ENCODE measurements around the gene AFAP1.

- TF ChIP-seq, protein P1, sequence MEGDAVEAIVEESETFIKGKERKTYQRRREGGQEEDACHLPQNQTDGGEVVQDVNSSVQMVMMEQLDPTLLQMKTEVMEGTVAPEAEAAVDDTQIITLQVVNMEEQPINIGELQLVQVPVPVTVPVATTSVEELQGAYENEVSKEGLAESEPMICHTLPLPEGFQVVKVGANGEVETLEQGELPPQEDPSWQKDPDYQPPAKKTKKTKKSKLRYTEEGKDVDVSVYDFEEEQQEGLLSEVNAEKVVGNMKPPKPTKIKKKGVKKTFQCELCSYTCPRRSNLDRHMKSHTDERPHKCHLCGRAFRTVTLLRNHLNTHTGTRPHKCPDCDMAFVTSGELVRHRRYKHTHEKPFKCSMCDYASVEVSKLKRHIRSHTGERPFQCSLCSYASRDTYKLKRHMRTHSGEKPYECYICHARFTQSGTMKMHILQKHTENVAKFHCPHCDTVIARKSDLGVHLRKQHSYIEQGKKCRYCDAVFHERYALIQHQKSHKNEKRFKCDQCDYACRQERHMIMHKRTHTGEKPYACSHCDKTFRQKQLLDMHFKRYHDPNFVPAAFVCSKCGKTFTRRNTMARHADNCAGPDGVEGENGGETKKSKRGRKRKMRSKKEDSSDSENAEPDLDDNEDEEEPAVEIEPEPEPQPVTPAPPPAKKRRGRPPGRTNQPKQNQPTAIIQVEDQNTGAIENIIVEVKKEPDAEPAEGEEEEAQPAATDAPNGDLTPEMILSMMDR (conservative IDR thresholded peaks at IDR 0.05; ENCODE audit: low read length) = no peak
- no peak for TF ChIP-seq EZH2phosphoT487 (IDR thresholded peaks at IDR 0.05; ENCODE audit: borderline replicate concordance, low read depth, low read length)
Observed at GRCh38 chr4:7924163-7924562, 15.5 kb downstream of the AFAP1 start.
